ENCODE measurements around the gene ZNF512B. TPM values are rescaled to one million over a fixed set of nuclear protein-coding genes. Genes with fewer than 3 reads are reported as not detected.
"Not testable (repeated sequence)": the region's sequence is repeated elsewhere in the genome, so short reads cannot be mapped to it uniquely, and the experiment has no call there.

ZNF512B gene
- total RNA-seq, 1 donor from 2014 or later = 34.0 TPM

DNA sequence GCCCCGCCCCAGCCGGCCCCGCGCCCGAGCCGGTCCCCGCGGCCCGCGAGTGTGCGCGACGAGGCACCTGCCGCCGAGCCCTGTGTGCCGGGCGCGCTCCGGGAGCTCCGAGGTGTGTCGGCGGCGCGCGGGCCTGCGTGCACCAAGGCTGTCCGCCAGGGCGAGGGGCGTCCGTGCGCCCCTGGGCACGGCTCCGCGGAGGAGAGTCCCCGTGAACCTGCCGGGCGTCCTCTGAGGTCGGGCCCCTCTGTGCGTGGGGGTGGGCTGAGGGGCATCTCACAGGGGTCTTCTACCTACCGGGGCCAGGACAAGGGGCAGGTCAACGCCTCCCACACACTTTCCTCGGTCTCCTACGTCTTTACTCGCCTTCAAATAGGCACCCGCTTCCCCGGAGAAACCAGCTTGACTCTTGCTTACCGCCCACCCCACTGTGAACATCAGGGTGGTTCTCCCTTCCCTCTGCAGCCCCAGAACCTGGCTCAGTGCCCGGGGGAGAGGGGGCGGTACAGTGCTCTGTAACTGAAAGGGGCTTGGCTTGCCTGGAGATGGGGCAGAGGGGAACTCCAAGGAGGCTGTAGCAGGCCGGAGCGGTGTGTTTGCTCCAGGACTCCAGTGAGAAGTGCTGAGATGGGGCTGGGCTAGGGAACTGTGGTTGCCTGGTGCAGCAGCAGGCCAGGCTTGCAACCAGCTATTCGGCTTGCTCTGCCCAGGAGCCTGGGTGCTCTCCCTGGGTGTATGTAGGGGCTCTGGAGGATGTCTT lies 10.0 kb upstream of the ZNF512B start, which contains the start of gene SAMD10:
SAMD10 (minus strand) TSS at position 86 of the 760 bp plus-strand sequence. CDS start 175 bp downstream, outside the sequence.
- H3K27me3 Mint-ChIP-seq (ENCODE audit: low read depth) = no peaks in the 10 kb centered on the region
- TF ChIP-seq, protein P1, sequence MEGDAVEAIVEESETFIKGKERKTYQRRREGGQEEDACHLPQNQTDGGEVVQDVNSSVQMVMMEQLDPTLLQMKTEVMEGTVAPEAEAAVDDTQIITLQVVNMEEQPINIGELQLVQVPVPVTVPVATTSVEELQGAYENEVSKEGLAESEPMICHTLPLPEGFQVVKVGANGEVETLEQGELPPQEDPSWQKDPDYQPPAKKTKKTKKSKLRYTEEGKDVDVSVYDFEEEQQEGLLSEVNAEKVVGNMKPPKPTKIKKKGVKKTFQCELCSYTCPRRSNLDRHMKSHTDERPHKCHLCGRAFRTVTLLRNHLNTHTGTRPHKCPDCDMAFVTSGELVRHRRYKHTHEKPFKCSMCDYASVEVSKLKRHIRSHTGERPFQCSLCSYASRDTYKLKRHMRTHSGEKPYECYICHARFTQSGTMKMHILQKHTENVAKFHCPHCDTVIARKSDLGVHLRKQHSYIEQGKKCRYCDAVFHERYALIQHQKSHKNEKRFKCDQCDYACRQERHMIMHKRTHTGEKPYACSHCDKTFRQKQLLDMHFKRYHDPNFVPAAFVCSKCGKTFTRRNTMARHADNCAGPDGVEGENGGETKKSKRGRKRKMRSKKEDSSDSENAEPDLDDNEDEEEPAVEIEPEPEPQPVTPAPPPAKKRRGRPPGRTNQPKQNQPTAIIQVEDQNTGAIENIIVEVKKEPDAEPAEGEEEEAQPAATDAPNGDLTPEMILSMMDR (conservative IDR thresholded peaks at IDR 0.05) = peak; percentile 57
- H3K9me3 Mint-ChIP-seq = no peaks in the 10 kb centered on the region

DNA sequence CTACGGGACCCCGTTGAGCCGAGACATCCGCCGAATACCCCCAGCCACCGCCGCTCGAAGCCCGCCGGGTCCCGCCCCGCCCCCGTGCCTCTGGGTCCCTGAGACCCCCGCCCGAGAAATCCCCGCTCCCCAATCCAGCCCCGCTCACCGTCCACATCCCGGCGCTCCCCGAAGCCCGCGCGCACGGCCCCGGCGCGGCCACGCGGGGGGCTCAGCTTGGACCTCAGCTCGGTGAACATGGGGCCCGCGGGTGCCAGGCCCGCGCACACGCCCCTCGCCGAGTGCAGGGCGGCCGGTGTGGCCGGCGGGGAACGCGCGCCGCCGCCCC lies 9.5 kb upstream of the ZNF512B start:
- Mint-ChIP-seq H3K4me3 (peak overlapping the region; percentile 85), H3K36me3 (ENCODE audit: low read depth) (no peaks in the 10 kb centered on the region), H3K9me3 (no peaks in the 10 kb centered on the region), H3K4me1 (peaks cover 40% of the 10 kb centered on the region), H3K27ac (ENCODE audit: unreplicated experiment) (no peak overlapping the region), H3K27me3 (ENCODE audit: low read depth) (no peaks in the 10 kb centered on the region)
- TF ChIP-seq, protein P1 (conservative IDR thresholded peaks at IDR 0.05) = no peak
- no peak for DNase-seq (ENCODE audit: low read depth, low spot score)

More for the DNA sequence above, 10.0 kb upstream of the ZNF512B start, which contains the start of gene SAMD10:
- peaks cover 40% of the 10 kb centered on the region for H3K4me1 Mint-ChIP-seq
- DNase-seq (ENCODE audit: low read depth, low spot score) = peak; percentile 45
- H3K4me3 Mint-ChIP-seq = peak within 1 kb of the TSS; percentile 96
- H3K36me3 Mint-ChIP-seq (ENCODE audit: low read depth) = peaks cover 4% of the 10 kb centered on the region
- peak within 1 kb of the TSS; percentile 57 for H3K27ac Mint-ChIP-seq (ENCODE audit: unreplicated experiment)

DNA sequence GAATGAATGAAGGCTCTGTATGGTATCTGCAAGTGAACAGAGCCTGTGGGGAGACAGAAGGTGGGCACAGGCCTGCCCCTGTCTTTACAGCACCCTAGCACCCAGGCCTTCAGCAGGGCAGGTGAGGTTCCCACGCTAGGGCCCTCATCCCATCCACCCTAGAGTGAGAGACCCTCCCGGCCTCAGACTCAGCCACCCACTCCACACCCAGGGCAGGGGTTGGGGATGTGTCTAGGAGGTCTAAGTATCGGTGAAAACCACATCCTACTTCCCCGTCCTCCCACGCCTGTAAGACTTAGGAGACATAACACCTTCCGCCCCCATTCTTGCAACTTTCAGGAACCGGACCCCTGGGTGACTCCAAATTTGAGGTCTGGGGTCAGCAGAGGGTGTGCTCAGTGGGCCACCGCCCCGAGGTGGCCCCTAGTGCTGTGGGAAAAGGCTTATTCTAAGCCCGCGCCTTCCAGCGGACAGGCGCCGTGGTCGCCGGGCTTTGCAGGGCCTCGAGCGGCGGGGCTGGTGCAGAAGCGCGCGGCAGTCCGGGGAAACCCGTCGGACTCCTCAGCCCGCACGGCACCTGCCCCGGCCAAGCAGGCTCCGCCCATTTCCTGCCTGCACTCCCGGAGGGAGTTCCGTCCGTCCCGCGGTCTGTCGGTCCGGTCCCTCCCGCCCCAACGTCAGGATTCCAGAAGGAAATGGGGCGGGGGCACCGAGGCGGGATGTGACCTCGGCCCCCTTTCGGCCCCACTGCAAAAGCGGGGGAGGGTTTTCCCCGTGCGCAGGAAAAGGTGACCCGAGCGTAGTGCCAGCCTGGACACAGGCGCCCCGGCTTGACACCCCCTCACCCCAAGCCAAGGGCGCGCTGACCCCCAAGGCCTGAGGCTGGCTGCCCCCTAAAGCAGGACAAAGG lies 8.8 kb upstream of the ZNF512B start:
- Mint-ChIP-seq H3K36me3 (ENCODE audit: low read depth) (no peaks in the 10 kb centered on the region), H3K9me3 (no peaks in the 10 kb centered on the region), H3K27me3 (ENCODE audit: low read depth) (no peaks in the 10 kb centered on the region), H3K27ac (ENCODE audit: unreplicated experiment) (no peak overlapping the region), H3K4me3 (peak overlapping the region; percentile 85), H3K4me1 (peaks cover 41% of the 10 kb centered on the region)
- DNase-seq (ENCODE audit: low read depth, low spot score) = peak; percentile 40
- TF ChIP-seq, protein P1 (conservative IDR thresholded peaks at IDR 0.05) = no peak

DNA sequence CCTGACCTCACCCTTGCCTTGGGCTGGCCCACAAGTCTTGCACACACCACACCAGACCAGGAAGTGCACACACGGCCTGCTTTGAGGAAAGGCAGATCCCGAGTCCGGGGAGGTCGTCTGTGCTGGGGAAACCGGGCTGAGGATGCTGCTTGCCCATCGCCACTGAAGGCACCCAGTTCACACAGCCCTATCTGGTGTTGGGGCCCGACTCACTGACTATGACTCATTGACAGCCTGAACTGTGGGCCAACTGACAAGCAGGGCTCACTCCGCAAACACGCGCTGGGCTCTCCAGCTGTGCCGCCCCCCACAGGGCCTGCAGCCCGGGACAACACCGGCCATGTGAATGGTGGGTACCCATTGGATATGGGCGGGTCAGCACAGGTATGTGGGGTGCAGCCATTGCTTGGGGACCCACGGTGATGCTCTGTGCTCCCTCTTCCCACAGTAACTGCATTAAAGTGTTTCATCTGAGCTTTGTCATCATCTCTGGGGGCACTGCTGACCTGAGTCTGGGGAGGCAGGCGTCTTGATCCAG lies 8.1 kb upstream of the ZNF512B start:
- TF ChIP-seq, protein P1 (conservative IDR thresholded peaks at IDR 0.05) = no peak
- H3K4me3 Mint-ChIP-seq = peak overlapping the region; percentile 85
- no peaks in the 10 kb centered on the region for H3K27me3 Mint-ChIP-seq (ENCODE audit: low read depth)
- H3K36me3 Mint-ChIP-seq (ENCODE audit: low read depth) = no peaks in the 10 kb centered on the region
- H3K27ac Mint-ChIP-seq (ENCODE audit: unreplicated experiment) = no peak overlapping the region
- no peak for DNase-seq (ENCODE audit: low read depth, low spot score)
- H3K4me1 Mint-ChIP-seq = peaks cover 42% of the 10 kb centered on the region
- H3K9me3 Mint-ChIP-seq = no peaks in the 10 kb centered on the region

DNA sequence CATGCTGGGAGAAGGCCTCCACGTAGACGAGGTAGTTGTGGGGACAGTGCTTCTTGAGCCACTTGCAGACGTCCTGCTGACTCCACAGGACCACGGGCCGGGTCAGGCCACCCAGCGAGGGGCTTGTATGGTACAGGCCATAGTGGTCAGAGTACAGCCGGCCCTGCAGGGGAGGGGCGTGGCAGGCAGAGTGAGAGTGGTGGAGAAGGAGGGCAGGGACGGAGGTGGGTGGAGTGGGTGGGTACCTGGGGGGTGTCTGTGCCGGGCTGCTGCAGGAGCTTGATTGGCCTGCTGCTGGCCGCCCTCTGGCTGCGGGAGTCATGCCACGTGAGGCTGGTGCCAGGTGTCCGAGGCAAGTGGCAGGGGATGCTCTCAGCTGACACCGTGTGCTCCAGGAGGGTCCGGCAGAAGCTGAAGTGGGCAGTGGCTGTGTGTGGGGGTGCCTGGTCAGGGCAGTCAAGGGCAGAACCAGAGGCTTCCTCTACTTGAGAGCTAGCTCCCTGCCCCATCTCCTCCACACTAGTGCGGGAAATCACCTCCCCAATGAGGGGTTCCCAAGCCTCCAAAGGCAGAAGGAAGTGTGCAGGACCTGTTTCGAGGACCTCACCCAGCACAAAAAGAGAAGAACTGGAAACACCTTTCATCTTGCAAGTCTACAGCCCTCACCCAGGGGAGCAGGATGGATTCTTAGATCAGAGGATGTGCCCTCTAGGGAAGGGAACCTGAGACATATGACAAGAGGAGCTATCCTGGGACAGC lies 7.4 kb upstream of the ZNF512B start:
- Mint-ChIP-seq H3K27ac (ENCODE audit: unreplicated experiment) (no peak overlapping the region), H3K9me3 (no peaks in the 10 kb centered on the region), H3K4me1 (peaks cover 43% of the 10 kb centered on the region), H3K36me3 (ENCODE audit: low read depth) (no peaks in the 10 kb centered on the region), H3K27me3 (ENCODE audit: low read depth) (no peaks in the 10 kb centered on the region), H3K4me3 (peak overlapping the region; percentile 85)
- TF ChIP-seq, protein P1 (conservative IDR thresholded peaks at IDR 0.05) = no peak
- no peak for DNase-seq (ENCODE audit: low read depth, low spot score)

DNA sequence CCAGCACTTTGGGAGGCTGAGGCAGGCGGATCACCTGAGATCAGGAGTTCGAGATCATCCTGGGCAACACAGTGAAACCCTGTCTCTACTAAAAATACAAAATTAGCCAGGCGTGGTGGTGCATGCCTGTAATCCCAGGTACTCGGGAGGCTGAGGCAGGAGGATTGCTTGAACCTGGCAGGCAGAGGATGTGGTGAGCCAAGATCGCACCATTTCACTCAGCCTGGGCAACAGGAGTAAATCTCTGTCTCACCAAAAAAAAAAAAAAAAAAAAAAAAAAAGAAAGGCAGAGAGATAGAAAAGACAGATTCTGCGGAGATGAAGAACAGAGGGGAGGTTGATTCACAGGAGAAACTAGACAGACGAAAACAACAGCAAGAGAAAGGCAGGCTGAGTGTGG lies 6.8 kb upstream of the ZNF512B start:
- not testable (repeated sequence) for H3K9me3 Mint-ChIP-seq

More for the DNA sequence above, 6.8 kb upstream of the ZNF512B start:
- Mint-ChIP-seq H3K4me1 (peaks cover 39% of the 10 kb centered on the region), H3K4me3 (peak overlapping the region; percentile 66)
- H3K27me3 Mint-ChIP-seq (ENCODE audit: low read depth); DNase-seq (ENCODE audit: low read depth, low spot score); H3K36me3 Mint-ChIP-seq (ENCODE audit: low read depth); H3K27ac Mint-ChIP-seq (ENCODE audit: unreplicated experiment): not testable (repeated sequence)

All from neural crest cell (in vitro differentiated cells).